Heart left ventricle (tissue), 13 donors: ENCODE results near the gene HJURP.

Experiments
- CTCF ChIP-seq, 12 donors: fragments of 200-600 bp; sonication (generic) in 4 of 12; IDR thresholded peaks; one replicate each; pipeline versions ENCODE4 v1.5.0 to v1.8.0; 2018 to 2022; ENCODE audit warnings: antibody characterized with exemption in 12 of 12, mild to moderate bottlenecking in 5 of 12
- POLR2A ChIP-seq, 2 donors: fragments of 450-650 bp; IDR thresholded peaks; one replicate each; pipeline ENCODE4 v1.6.1; 2017; ENCODE audit warnings: antibody characterized with exemption in 2 of 2, mild to moderate bottlenecking in 2 of 2, moderate library complexity in 2 of 2
- donor health status: ischemic (EF 13 %, LVEDD 7.1; RV severe dilation, severe dysfunction).
- donor health status: DM: no; HTN: yes; CAD: no.
- donor health status: DM: no; HTN: no; CAD: no.
- donor health status: ischemic (EF 25% LVEDD 6.9; RV normal size, moderate dysfunction).
- donor health status: ischemic (EF 25% LVEDD 5.7; RV mildly dilated, moderate dysfunction).
- donor health status: ischemic (EF 35%, LVEDD 5.7; RV mildly dilated, moderate dysfunction).
- donor health status: nonischemic (EF 11% LVEDD 7.7; RV severe dilation, severe dysfunction).
- donor health status: DM: yes; HTN: yes; CAD: no.
- donor health status: PGD.
- donor health status: ischemic (EF 29% LVEDD 5.4; RV normal size, mild dysfunction).
- donor health status: nonischemic (EF 23%, LVEDD 6.1; RV moderate dilation, normal function).

- TF ChIP-seq CTCF (IDR thresholded peaks at IDR 0.05) (no peak), POLR2A (IDR thresholded peaks at IDR 0.05) (no peak)
Observed at GRCh38 chr2:233882353-233882752, 28.0 kb upstream of the HJURP start.
